HepG2 (cell line): ENCODE results near the gene POLR2H. TPM values are rescaled to one million over a fixed set of nuclear protein-coding genes. Genes with fewer than 3 reads are reported as not detected.

Experiments used
- CHD2 ChIP-seq: IDR thresholded peaks from 2 replicates; pipeline ENCODE4 v1.6.1; 2011; ENCODE audit warnings: low read depth, low read length, improper control_type of control experiment
- CREM ChIP-seq, 2 experiments: sonication (generic) in 1 of 2; formaldehyde crosslinking in 1 of 2; IDR thresholded peaks; 2 replicates each; pipeline versions ENCODE4 v1.4.0 to v1.6.1; 2016 to 2020; ENCODE audit warnings: antibody characterized with exemption in 1 of 2, mild to moderate bottlenecking in 1 of 2, missing genetic modification reagents in 1 of 2
- KLF13 ChIP-seq: sonication (generic); formaldehyde crosslinking; IDR thresholded peaks from 2 replicates; pipeline ENCODE4 v1.4.0; 2020; ENCODE audit warnings: mild to moderate bottlenecking, missing genetic modification reagents
- MIER2 ChIP-seq: IDR thresholded peaks from 2 replicates; pipeline ENCODE4 v1.6.1; 2016; ENCODE audit warnings: missing biosample characterization, missing genetic modification reagents
- ONECUT2 ChIP-seq: sonication (generic); formaldehyde crosslinking; IDR thresholded peaks from 2 replicates; pipeline ENCODE4 v1.4.0; 2020; ENCODE audit warnings: missing genetic modification reagents
- PCBP2 ChIP-seq: fragments of 200-400 bp; formaldehyde crosslinking; optimal IDR thresholded peaks from 2 replicates; pipeline ENCODE3; 2018; ENCODE audit warnings: low read length, low read depth; ENCODE audit not compliant: poor library complexity, severe bottlenecking
- SRSF9 ChIP-seq: fragments of 200-400 bp; formaldehyde crosslinking; IDR thresholded peaks from 2 replicates; pipeline ENCODE4 v1.6.1; 2018; ENCODE audit warnings: borderline replicate concordance, mild to moderate bottlenecking, low read depth, low read length; ENCODE audit not compliant: insufficient read depth, poor library complexity, severe bottlenecking
- SUZ12 ChIP-seq: fragments of 150-350 bp; IDR thresholded peaks from 2 replicates; pipeline ENCODE4 v1.6.1; 2014; ENCODE audit warnings: low read depth, low read length
- TCF12 ChIP-seq, 2 experiments: fragments of 450-650 bp in 1 of 2; sonication (generic) in 1 of 2; formaldehyde crosslinking in 1 of 2; IDR thresholded peaks; 2 replicates each; pipeline versions ENCODE4 v1.6.1 to v1.8.0; 2017 to 2022; ENCODE audit warnings: antibody characterized with exemption in 1 of 2, mild to moderate bottlenecking in 1 of 2, missing genetic modification reagents in 1 of 2, moderate library complexity in 1 of 2
- ZFP37 ChIP-seq: sonication (generic); formaldehyde crosslinking; IDR thresholded peaks from 2 replicates; pipeline ENCODE4 v1.4.0; 2020; ENCODE audit warnings: missing genetic modification reagents, borderline replicate concordance
- ZKSCAN8 ChIP-seq: IDR thresholded peaks from 2 replicates; pipeline ENCODE4 v1.6.1; 2016; ENCODE audit warnings: borderline replicate concordance, missing genetic modification reagents, missing compliant biosample characterization
- ZNF207 ChIP-seq: fragments of 450-650 bp; IDR thresholded peaks from 2 replicates; pipeline ENCODE4 v1.6.1; 2016; ENCODE audit warnings: antibody characterized with exemption, borderline replicate concordance
- ZNF235 ChIP-seq: sonication (generic); formaldehyde crosslinking; IDR thresholded peaks from 2 replicates; pipeline ENCODE4 v1.8.1; 2023; ENCODE audit warnings: mild to moderate bottlenecking, missing genetic modification reagents, borderline replicate concordance
- ZNF333 ChIP-seq: sonication (generic); formaldehyde crosslinking; IDR thresholded peaks from 2 replicates; pipeline ENCODE4 v1.4.0; 2020; ENCODE audit warnings: mild to moderate bottlenecking, missing genetic modification reagents, borderline replicate concordance
- ZNF777 ChIP-seq: sonication (generic); formaldehyde crosslinking; IDR thresholded peaks from 2 replicates; pipeline ENCODE4 v1.4.0; 2020; ENCODE audit warnings: missing genetic modification reagents
- polyA plus RNA-seq, 8 experiments: library from polyadenylated mRNA; depleted of rRNA in 3 of 8; stranded (reverse) in 7 of 8; unstranded in 1 of 8; fragments of >200 nt; fragmentation: Illumina TruSeq in 4 of 8; extraction: Trizol in 4 of 8; gene quantifications; 2 replicates each; pipeline versions ENCODE4 v1.2.1 to v1.2.3, GENCODE V29; 2011 to 2016; ENCODE audit warnings: low read depth in 4 of 8, missing spikeins in 1 of 8, mixed read lengths in 1 of 8; ENCODE audit not compliant: insufficient read depth in 1 of 8
- total RNA-seq, 5 experiments: library from RNA; depleted of rRNA; stranded (reverse); fragments of >200 nt; fragmentation: Illumina TruSeq; extraction: Trizol; gene quantifications; 2 replicates each; pipeline ENCODE4 v1.2.3, GENCODE V29; 2016; ENCODE audit warnings: low read depth in 1 of 5
- TF ChIP-seq, protein P1 (sequence below), 2 experiments: fragments of 450-650 bp in 1 of 2; sonication (generic) in 1 of 2; formaldehyde crosslinking; IDR thresholded peaks; 2 replicates each; pipeline versions ENCODE4 v1.5.0 to v1.8.0; 2020 to 2022; ENCODE audit warnings: mild to moderate bottlenecking in 1 of 2, missing genetic modification reagents in 1 of 2
- TF ChIP-seq, protein P2 (sequence below): IDR thresholded peaks from 2 replicates; pipeline ENCODE4 v1.6.1; 2012; ENCODE audit warnings: low read length, improper control_type of control experiment
- TF ChIP-seq, protein P3 (sequence below): sonication (generic); formaldehyde crosslinking; IDR thresholded peaks from 2 replicates; pipeline ENCODE4 v1.5.0; 2020; ENCODE audit warnings: missing genetic modification reagents, mild to moderate bottlenecking, borderline replicate concordance
- TF ChIP-seq, protein P4 (sequence below): sonication (generic); formaldehyde crosslinking; IDR thresholded peaks from 2 replicates; pipeline ENCODE4 v1.4.0; 2020; ENCODE audit warnings: missing genetic modification reagents
- TF ChIP-seq, protein P5 (sequence below): sonication (generic); formaldehyde crosslinking; IDR thresholded peaks from 2 replicates; pipeline ENCODE4 v1.4.0; 2020; ENCODE audit warnings: missing genetic modification reagents
- TF ChIP-seq, protein P6 (sequence below): IDR thresholded peaks from 2 replicates; pipeline ENCODE4 v1.6.1; 2016; ENCODE audit warnings: missing genetic modification reagents, missing compliant biosample characterization

POLR2H gene
- total and polyA plus RNA-seq, 2 of the 13 experiments (the other 11 are each of a cell fraction or from before 2014, with no cell fraction given): 118 to 194 TPM

DNA sequence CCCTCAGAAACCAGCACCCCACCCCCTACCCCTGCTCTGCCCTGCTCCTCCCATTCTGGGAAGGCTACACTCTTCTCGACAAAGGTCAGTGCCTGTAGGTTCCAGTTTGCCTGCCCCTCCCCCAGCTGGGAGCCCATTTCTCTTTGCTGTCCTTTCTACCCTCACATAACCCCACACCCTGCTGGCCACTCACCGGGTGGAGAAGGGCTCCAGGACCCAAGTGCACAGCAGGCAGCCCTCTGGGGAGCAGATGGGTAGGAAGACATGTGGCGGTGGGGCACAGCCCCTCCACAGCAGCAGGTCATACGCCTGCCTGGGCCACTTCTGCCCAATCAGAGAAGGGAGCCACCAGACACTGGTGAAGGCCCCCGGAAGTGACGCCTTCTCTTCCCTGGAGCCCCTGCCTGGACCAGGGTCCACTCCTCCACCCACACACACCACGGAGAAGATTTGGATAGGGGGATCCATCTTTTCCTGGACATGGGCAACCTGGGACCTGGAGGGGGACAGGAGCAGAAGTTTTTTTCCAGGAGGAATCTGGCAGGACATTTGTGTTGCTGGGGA lies 16.5 kb downstream of the POLR2H start, which contains the start of gene THPO (continued):
- TF ChIP-seq, protein P1, sequence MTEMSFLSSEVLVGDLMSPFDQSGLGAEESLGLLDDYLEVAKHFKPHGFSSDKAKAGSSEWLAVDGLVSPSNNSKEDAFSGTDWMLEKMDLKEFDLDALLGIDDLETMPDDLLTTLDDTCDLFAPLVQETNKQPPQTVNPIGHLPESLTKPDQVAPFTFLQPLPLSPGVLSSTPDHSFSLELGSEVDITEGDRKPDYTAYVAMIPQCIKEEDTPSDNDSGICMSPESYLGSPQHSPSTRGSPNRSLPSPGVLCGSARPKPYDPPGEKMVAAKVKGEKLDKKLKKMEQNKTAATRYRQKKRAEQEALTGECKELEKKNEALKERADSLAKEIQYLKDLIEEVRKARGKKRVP (CRISPR knock-in tag; IDR thresholded peaks at IDR 0.05): peak in 1 of 2 experiments; percentile 57; a peak in 2 of 4 replicates
- no peak for TF ChIP-seq MIER2 (CRISPR knock-in tag)
- TF ChIP-seq ZNF777: no peak
- peak; percentile 61; the same call in 1 of the 2 replicates for TF ChIP-seq ZKSCAN8
- TF ChIP-seq, protein P2, sequence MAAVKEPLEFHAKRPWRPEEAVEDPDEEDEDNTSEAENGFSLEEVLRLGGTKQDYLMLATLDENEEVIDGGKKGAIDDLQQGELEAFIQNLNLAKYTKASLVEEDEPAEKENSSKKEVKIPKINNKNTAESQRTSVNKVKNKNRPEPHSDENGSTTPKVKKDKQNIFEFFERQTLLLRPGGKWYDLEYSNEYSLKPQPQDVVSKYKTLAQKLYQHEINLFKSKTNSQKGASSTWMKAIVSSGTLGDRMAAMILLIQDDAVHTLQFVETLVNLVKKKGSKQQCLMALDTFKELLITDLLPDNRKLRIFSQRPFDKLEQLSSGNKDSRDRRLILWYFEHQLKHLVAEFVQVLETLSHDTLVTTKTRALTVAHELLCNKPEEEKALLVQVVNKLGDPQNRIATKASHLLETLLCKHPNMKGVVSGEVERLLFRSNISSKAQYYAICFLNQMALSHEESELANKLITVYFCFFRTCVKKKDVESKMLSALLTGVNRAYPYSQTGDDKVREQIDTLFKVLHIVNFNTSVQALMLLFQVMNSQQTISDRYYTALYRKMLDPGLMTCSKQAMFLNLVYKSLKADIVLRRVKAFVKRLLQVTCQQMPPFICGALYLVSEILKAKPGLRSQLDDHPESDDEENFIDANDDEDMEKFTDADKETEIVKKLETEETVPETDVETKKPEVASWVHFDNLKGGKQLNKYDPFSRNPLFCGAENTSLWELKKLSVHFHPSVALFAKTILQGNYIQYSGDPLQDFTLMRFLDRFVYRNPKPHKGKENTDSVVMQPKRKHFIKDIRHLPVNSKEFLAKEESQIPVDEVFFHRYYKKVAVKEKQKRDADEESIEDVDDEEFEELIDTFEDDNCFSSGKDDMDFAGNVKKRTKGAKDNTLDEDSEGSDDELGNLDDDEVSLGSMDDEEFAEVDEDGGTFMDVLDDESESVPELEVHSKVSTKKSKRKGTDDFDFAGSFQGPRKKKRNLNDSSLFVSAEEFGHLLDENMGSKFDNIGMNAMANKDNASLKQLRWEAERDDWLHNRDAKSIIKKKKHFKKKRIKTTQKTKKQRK: no peak
- no peak for TF ChIP-seq PCBP2
- TF ChIP-seq ONECUT2 (CRISPR knock-in tag): no peak
- no peak; the same call in 1 of the 2 replicates for TF ChIP-seq CHD2
- TF ChIP-seq, protein P3, sequence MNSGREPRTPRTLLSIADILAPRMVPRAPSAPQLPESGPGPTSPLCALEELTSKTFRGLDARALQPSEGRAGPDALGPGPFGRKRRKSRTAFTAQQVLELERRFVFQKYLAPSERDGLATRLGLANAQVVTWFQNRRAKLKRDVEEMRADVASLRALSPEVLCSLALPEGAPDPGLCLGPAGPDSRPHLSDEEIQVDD: no peak
- peak; percentile 93 for TF ChIP-seq CREM (IDR thresholded peaks at IDR 0.05)
- no peak for TF ChIP-seq CREM (CRISPR knock-in tag; IDR thresholded peaks at IDR 0.05)
- TF ChIP-seq, protein P4, sequence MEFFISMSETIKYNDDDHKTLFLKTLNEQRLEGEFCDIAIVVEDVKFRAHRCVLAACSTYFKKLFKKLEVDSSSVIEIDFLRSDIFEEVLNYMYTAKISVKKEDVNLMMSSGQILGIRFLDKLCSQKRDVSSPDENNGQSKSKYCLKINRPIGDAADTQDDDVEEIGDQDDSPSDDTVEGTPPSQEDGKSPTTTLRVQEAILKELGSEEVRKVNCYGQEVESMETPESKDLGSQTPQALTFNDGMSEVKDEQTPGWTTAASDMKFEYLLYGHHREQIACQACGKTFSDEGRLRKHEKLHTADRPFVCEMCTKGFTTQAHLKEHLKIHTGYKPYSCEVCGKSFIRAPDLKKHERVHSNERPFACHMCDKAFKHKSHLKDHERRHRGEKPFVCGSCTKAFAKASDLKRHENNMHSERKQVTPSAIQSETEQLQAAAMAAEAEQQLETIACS (CRISPR knock-in tag): no peak
- TF ChIP-seq SUZ12: no peak
- no peak for TF ChIP-seq ZNF333 (CRISPR knock-in tag)
- TF ChIP-seq, protein P5, sequence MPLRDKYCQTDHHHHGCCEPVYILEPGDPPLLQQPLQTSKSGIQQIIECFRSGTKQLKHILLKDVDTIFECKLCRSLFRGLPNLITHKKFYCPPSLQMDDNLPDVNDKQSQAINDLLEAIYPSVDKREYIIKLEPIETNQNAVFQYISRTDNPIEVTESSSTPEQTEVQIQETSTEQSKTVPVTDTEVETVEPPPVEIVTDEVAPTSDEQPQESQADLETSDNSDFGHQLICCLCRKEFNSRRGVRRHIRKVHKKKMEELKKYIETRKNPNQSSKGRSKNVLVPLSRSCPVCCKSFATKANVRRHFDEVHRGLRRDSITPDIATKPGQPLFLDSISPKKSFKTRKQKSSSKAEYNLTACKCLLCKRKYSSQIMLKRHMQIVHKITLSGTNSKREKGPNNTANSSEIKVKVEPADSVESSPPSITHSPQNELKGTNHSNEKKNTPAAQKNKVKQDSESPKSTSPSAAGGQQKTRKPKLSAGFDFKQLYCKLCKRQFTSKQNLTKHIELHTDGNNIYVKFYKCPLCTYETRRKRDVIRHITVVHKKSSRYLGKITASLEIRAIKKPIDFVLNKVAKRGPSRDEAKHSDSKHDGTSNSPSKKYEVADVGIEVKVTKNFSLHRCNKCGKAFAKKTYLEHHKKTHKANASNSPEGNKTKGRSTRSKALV (CRISPR knock-in tag): no peak
- peak; percentile 63; the same call in 1 of the 2 replicates for TF ChIP-seq ZFP37 (CRISPR knock-in tag)
- no peak for TF ChIP-seq KLF13
- no peak for TF ChIP-seq SRSF9
- no peak for TF ChIP-seq TCF12 (IDR thresholded peaks at IDR 0.05)
- no peak for TF ChIP-seq TCF12 (CRISPR knock-in tag; IDR thresholded peaks at IDR 0.05)
- TF ChIP-seq, protein P6, sequence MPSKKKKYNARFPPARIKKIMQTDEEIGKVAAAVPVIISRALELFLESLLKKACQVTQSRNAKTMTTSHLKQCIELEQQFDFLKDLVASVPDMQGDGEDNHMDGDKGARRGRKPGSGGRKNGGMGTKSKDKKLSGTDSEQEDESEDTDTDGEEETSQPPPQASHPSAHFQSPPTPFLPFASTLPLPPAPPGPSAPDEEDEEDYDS (CRISPR knock-in tag): peak; percentile 89
- TF ChIP-seq ZNF207: no peak
- TF ChIP-seq ZNF235: no peak
